Lower lobe of right lung (tissue), 2 donors: ENCODE results near the gene ZNF665. TPM values are rescaled to one million over a fixed set of nuclear protein-coding genes. Genes with fewer than 3 reads are reported as not detected.

Experiments used
- ATAC-seq, 2 donors: fragments of 200-7000 bp; cut with Tn5 transposase; one replicate each; pipeline ENCODE4 v1.9.1; 2020 to 2022; ENCODE audit warnings: mild to moderate bottlenecking in 2 of 2, moderate library complexity in 2 of 2
- DNase-seq: peaks from one replicate; pipeline ENCODE4 v3.0.0-alpha.2; 2020
- H3K27ac ChIP-seq: fragments of 200-600 bp; one replicate; pipeline ENCODE4 v1.8.0; 2022
- H3K27me3 ChIP-seq: fragments of 200-600 bp; one replicate; pipeline ENCODE4 v1.8.0; 2022; ENCODE audit warnings: low read depth
- H3K36me3 ChIP-seq: fragments of 200-600 bp; one replicate; pipeline ENCODE4 v1.8.0; 2022; ENCODE audit warnings: mild to moderate bottlenecking
- H3K4me1 ChIP-seq: fragments of 200-600 bp; one replicate; pipeline ENCODE4 v1.8.0; 2022
- H3K4me3 ChIP-seq: fragments of 200-600 bp; one replicate; pipeline ENCODE4 v1.8.0; 2022; ENCODE audit warnings: mild to moderate bottlenecking
- H3K9me3 ChIP-seq: fragments of 200-600 bp; one replicate; pipeline ENCODE4 v1.8.0; 2022
- CTCF ChIP-seq: fragments of 200-600 bp; IDR thresholded peaks from one replicate; pipeline ENCODE4 v1.8.0; 2022; ENCODE audit warnings: antibody characterized with exemption, mild to moderate bottlenecking
- intact Hi-C: fragments of 100-400 bp; cut with DNase I; formaldehyde crosslinking; loops from one replicate; pipeline ENCODE4 v1.11.0; 2022
- total RNA-seq: library from RNA; stranded (reverse); fragmentation: NEBNext Ultra II Directional; extraction: Animal tissue kit (Norgen Biotek cat#: 25700); gene quantifications from one replicate; pipeline ENCODE4 v1.2.1, GENCODE V29; 2021
- donor health status: DM: no; HTN: yes; CAD: no; lungs with severe emphysema.

ZNF665 gene
- total RNA-seq, 1 donor from 2014 or later: 4.5 TPM

GRCh38 chr19:53147645-53148044 lies 45.5 kb downstream of the ZNF665 start:
- H3K4me1 ChIP-seq: no peaks in the 10 kb centered on the region
- H3K27me3 ChIP-seq: no peaks in the 10 kb centered on the region
- H3K4me3 ChIP-seq: no peak overlapping the region
- DNase-seq (no peak), ATAC-seq (no peak)
- peaks cover 74% of the 10 kb centered on the region for H3K9me3 ChIP-seq
- no peak overlapping the region for H3K27ac ChIP-seq
- H3K36me3 ChIP-seq: peaks cover 36% of the 10 kb centered on the region
- TF ChIP-seq CTCF: no peak
- intact Hi-C loops: no loop called here

DNA sequence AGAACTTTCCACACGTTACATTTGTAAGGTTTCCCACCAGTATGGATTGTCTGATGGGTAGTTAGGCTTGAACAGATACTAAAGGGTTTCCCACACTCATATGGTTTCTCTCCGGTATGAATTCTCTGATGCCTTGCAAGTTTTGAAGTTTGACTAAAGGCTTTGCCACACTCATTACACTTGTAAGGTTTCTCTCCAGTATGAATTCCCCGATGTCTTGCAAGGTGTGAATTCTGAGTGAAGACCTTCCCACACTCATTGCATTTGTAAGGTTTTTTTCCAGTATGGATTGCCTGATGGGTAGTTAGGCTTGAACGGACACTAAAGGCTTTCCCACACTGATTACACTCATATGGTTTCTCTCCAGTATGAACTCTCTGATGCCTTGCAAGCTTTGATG lies 52.8 kb downstream of the ZNF665 start:
- TF ChIP-seq CTCF: no peak
- H3K36me3 ChIP-seq: peaks cover 27% of the 10 kb centered on the region
- intact Hi-C loops: no loop called here
- H3K4me1 ChIP-seq: no peaks in the 10 kb centered on the region
- DNase-seq (no peak), ATAC-seq (no peak)
- no peaks in the 10 kb centered on the region for H3K27me3 ChIP-seq
- no peak overlapping the region for H3K4me3 ChIP-seq
- H3K9me3 ChIP-seq: peaks cover 90% of the 10 kb centered on the region
- no peak overlapping the region for H3K27ac ChIP-seq

GRCh38 chr19:53136432-53136831 lies 56.7 kb downstream of the ZNF665 start:
- no peaks in the 10 kb centered on the region for H3K4me1 ChIP-seq
- peaks cover 64% of the 10 kb centered on the region for H3K9me3 ChIP-seq
- no peak overlapping the region for H3K4me3 ChIP-seq
- DNase-seq: no peak
- intact Hi-C loops: no loop called here
- peaks cover 6% of the 10 kb centered on the region for H3K27me3 ChIP-seq
- no peak for ATAC-seq
- peaks cover 4% of the 10 kb centered on the region for H3K36me3 ChIP-seq
- TF ChIP-seq CTCF: no peak
- no peak overlapping the region for H3K27ac ChIP-seq

DNA sequence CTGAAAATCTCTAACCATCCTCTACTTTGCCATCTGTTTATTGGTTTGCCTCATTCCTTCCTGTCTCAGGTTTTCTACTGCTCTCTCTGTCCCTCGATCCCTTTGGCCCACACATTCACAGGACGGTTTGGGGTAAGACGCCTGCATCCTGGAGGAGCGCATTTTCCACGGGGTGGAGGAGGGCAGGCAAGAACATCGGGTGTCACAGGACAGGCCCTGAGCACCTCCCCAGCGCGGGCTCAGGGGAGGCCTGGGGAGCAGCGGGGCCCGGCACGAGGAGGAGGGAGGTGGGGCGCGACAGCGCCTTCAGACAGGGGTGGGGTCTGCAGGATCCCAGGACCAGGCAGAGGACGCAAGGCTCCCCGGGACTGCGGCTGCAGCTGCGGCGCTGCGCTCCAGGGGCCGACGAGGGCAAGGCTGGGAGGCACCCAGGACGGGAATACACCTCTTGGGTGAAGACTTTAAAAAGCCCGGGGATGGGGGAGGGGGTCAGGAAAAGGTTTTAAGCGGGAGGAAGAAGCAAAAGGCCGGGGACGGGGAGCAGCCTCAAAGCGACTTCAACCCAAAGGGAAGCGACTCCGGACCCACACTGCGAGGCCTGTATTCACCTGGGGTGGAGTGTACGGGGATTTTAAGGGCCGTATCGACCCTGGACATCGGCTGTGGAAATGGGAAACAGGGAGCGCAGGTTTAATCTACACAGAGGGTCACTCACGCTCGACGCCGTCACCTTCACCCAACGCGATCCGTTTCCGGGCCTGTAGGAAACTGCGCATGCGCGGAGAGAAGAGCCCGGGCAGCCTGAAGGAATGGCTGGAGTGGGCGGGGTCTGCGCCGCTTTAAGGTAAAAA lies 60.8 kb downstream of the ZNF665 start, which contains the start of gene ZNF415:
Gene ZNF415 (minus strand): TSS at position 770 of the 851 bp plus-strand sequence. CDS start 10,234 bp downstream, outside the sequence.
- Histone ChIP-seq H3K27ac (peak within 1 kb of the TSS; percentile 67), H3K4me3 (peak within 1 kb of the TSS; percentile 64), H3K4me1 (no peaks in the 10 kb centered on the region), H3K36me3 (no peaks in the 10 kb centered on the region), H3K27me3 (peaks cover 6% of the 10 kb centered on the region), H3K9me3 (peaks cover 24% of the 10 kb centered on the region)
- no peak for TF ChIP-seq CTCF
- peak; percentile 81 to 97 for ATAC-seq
- peak; percentile 69 for DNase-seq
- intact Hi-C loops: no loop called here

DNA sequence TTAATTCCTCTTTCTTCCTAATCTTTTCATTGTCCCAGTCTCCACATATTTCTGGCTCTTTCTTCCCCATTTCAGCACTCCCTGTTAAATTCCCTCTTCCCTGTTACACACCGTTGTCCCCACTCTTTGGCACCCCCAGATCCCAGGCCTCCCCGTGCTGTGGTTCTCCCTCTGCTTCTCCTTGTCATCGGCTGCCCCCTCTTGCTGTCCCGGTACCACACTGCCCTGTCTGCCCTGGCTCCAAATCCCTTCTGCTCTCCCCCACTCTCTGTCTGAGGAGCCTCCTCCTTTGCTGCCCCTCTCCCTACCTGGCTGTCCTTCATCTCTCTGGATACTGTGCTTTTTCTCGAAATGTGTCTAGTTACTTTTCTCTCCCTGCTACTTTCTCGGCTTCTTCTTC lies 61.4 kb downstream of the ZNF665 start:
- peaks cover 6% of the 10 kb centered on the region for H3K27me3 ChIP-seq
- ATAC-seq: peak in 1 of 2 donors; percentile 20

More for the DNA sequence above, 61.4 kb downstream of the ZNF665 start:
- no peak for TF ChIP-seq CTCF
- no peak overlapping the region for H3K27ac ChIP-seq
- peak overlapping the region; percentile 64 for H3K4me3 ChIP-seq
- peaks cover 17% of the 10 kb centered on the region for H3K9me3 ChIP-seq
- no peaks in the 10 kb centered on the region for H3K4me1 ChIP-seq
- intact Hi-C loops: no loop called here
- no peak for DNase-seq
- H3K36me3 ChIP-seq: no peaks in the 10 kb centered on the region
